Peyer's patch (tissue), 4 donors: ENCODE data around the gene NDST3. TPM values are rescaled to one million over a fixed set of nuclear protein-coding genes. Genes with fewer than 3 reads are reported as not detected.

Experiments used
- DNase-seq, 3 donors: peaks; one replicate each; pipeline ENCODE4 v3.0.0-alpha.2; 2017 to 2019
- H3K27ac ChIP-seq, 4 donors: fragments of 200-600 bp; sonication (generic); one replicate each; pipeline ENCODE4 v1.5.1; 2016 to 2019
- H3K27me3 ChIP-seq, 2 donors: fragments of 200-600 bp; sonication (generic); one replicate each; pipeline ENCODE4 v1.5.1; 2019
- H3K36me3 ChIP-seq, 3 donors: fragments of 200-600 bp; sonication (generic); one replicate each; pipeline ENCODE4 v1.5.1; 2016 to 2019
- H3K4me1 ChIP-seq, 4 donors: fragments of 200-600 bp; sonication (generic); one replicate each; pipeline ENCODE4 v1.5.1; 2016 to 2019
- H3K4me3 ChIP-seq, 4 donors: fragments of 200-600 bp; sonication (generic); 1 replicate in 3 of 4; 2 replicates in 1 of 4; pipeline ENCODE4 v1.5.1; 2016 to 2019; ENCODE audit warnings: mild to moderate bottlenecking in 1 of 4
- H3K9me3 ChIP-seq, 4 donors: fragments of 200-600 bp; sonication (generic); one replicate each; pipeline ENCODE4 v1.5.1; 2016 to 2019; ENCODE audit warnings: mild to moderate bottlenecking in 1 of 4
- CTCF ChIP-seq, 6 experiments: fragments of 450-650 bp in 4 of 6; fragments of 200-600 bp in 2 of 6; sonication (generic) in 1 of 6; IDR thresholded peaks; one replicate each; pipeline ENCODE4 v1.5.1; 2017 to 2019; ENCODE audit warnings: antibody characterized with exemption in 6 of 6, mild to moderate bottlenecking in 3 of 6, moderate library complexity in 1 of 6
- POLR2A ChIP-seq, 2 donors: fragments of 450-650 bp; IDR thresholded peaks; one replicate each; pipeline ENCODE4 v1.5.1; 2017; ENCODE audit warnings: antibody characterized with exemption in 2 of 2, mild to moderate bottlenecking in 2 of 2, moderate library complexity in 2 of 2
- total RNA-seq, 4 donors: library from RNA; depleted of rRNA; stranded (reverse); fragments of >200 nt; gene quantifications; one replicate each; pipeline ENCODE4 v1.1.0, GENCODE V29; 2016

NDST3 gene
- total RNA-seq, 4 donors from 2014 or later, result not detected

GRCh38 chr4:118120120-118120760, 86.0 kb downstream of the NDST3 start:
- Histone ChIP-seq H3K9me3 (no peaks in the 10 kb centered on the region), H3K36me3 (no peaks in the 10 kb centered on the region), H3K4me3 (no peak overlapping the region), H3K4me1 (no peaks in the 10 kb centered on the region), H3K27ac (no peak overlapping the region), H3K27me3 (no peaks in the 10 kb centered on the region)
- no peak for DNase-seq
- no peak for TF ChIP-seq CTCF (IDR thresholded peaks at IDR 0.05)

DNA sequence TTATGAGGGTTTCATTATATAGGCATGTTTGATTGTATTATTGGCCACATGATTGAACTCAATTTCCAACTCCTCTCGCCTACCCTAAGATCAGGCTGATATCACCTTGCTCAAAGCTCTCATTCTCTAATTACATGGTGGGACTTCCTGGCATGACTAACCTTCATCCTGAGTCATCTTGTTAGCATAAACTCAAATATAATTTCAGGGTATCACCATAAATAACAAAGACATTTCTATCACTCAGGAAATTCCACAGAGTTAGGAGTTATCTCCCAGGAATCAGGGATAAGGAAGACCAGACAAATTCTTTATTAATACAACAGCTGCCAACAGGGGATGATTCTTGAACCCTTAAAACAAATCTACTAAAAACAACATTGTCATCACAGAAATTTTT, 90.7 kb downstream of the NDST3 start:
- DNase-seq, result no peak
- no peak for TF ChIP-seq CTCF (IDR thresholded peaks at IDR 0.05)
- TF ChIP-seq POLR2A (IDR thresholded peaks at IDR 0.05), result no peak

GRCh38 chr4:118139241-118139640, 105.0 kb downstream of the NDST3 start:
- DNase-seq, result no peak
- H3K4me3 ChIP-seq, result no peak overlapping the region
- H3K36me3 ChIP-seq, result no peaks in the 10 kb centered on the region
- no peaks in the 10 kb centered on the region for H3K9me3 ChIP-seq
- H3K4me1 ChIP-seq, result no peaks in the 10 kb centered on the region
- TF ChIP-seq CTCF (IDR thresholded peaks at IDR 0.05), result no peak
- no peak for TF ChIP-seq POLR2A (IDR thresholded peaks at IDR 0.05)
- no peaks in the 10 kb centered on the region for H3K27me3 ChIP-seq
- H3K27ac ChIP-seq, result no peak overlapping the region

More for the DNA sequence above, 90.7 kb downstream of the NDST3 start:
- Histone ChIP-seq H3K4me1 (no peaks in the 10 kb centered on the region), H3K36me3 (no peaks in the 10 kb centered on the region), H3K9me3 (no peaks in the 10 kb centered on the region), H3K27me3 (no peaks in the 10 kb centered on the region), H3K4me3 (no peak overlapping the region), H3K27ac (no peak overlapping the region)

- no peak overlapping the region for H3K27ac ChIP-seq
- no peaks in the 10 kb centered on the region for H3K27me3 ChIP-seq
- H3K9me3 ChIP-seq, result no peaks in the 10 kb centered on the region
- no peak for DNase-seq
- no peak for TF ChIP-seq POLR2A (IDR thresholded peaks at IDR 0.05)
- TF ChIP-seq CTCF (IDR thresholded peaks at IDR 0.05), result no peak
- no peak overlapping the region for H3K4me3 ChIP-seq
- no peaks in the 10 kb centered on the region for H3K36me3 ChIP-seq
- no peaks in the 10 kb centered on the region for H3K4me1 ChIP-seq
These were observed 107.0 kb downstream of the NDST3 start for GRCh38 chr4:118141240-118141639.

GRCh38 chr4:118154649-118155048, 120.4 kb downstream of the NDST3 start:
- DNase-seq, result no peak
- H3K27ac ChIP-seq, result no peak overlapping the region
- H3K9me3 ChIP-seq, result no peaks in the 10 kb centered on the region

More at GRCh38 chr4:118154649-118155048, 120.4 kb downstream of the NDST3 start:
- Histone ChIP-seq H3K4me3 (no peak overlapping the region), H3K4me1 (no peaks in the 10 kb centered on the region), H3K27me3 (no peaks in the 10 kb centered on the region), H3K36me3 (no peaks in the 10 kb centered on the region)
- TF ChIP-seq POLR2A (IDR thresholded peaks at IDR 0.05), result no peak
- no peak for TF ChIP-seq CTCF (IDR thresholded peaks at IDR 0.05)
